Posterior vena cava (tissue), 2 donors: ENCODE results near the gene C22orf23. TPM values are rescaled to one million over a fixed set of nuclear protein-coding genes. Genes with fewer than 3 reads are reported as not detected.

Experiments used
- DNase-seq: peaks from one replicate; pipeline ENCODE4 v3.0.0-alpha.2; 2020; ENCODE audit warnings: low spot score
- intact Hi-C, 2 donors: fragments of 100-400 bp; cut with DNase I; formaldehyde crosslinking; loops; one replicate each; pipeline versions ENCODE4 v1.14.1 to v1.14.2; 2022 to 2023
- total RNA-seq, 2 donors: library from RNA; stranded (reverse); fragmentation: NEBNext Ultra II Directional; extraction: Animal tissue kit (Norgen Biotek cat#: 25700); gene quantifications; one replicate each; pipeline ENCODE4 v1.2.1, GENCODE V29; 2021
- donor health status: DM: yes; HTN: yes; CAD: no.
- donor health status: DM: yes; HTN: yes; CAD: no.

C22orf23 gene
- total RNA-seq, 2 donors from 2014 or later = 0.32 to 0.33 TPM

GRCh38 chr22:37931893-37932389, 21.5 kb downstream of the C22orf23 start:
- intact Hi-C loops = loop anchor here (10.0 kb wide), 2 partner anchors 47 to 117 kb away; no protein-coding TSS in a partner anchor
- no peak for DNase-seq

- DNase-seq = no peak
- intact Hi-C loops = loop anchor here (10.0 kb wide), 2 partner anchors 46 to 116 kb away; no protein-coding TSS in a partner anchor
Observed at GRCh38 chr22:37930952-37931440, 22.4 kb downstream of the C22orf23 start.

DNA sequence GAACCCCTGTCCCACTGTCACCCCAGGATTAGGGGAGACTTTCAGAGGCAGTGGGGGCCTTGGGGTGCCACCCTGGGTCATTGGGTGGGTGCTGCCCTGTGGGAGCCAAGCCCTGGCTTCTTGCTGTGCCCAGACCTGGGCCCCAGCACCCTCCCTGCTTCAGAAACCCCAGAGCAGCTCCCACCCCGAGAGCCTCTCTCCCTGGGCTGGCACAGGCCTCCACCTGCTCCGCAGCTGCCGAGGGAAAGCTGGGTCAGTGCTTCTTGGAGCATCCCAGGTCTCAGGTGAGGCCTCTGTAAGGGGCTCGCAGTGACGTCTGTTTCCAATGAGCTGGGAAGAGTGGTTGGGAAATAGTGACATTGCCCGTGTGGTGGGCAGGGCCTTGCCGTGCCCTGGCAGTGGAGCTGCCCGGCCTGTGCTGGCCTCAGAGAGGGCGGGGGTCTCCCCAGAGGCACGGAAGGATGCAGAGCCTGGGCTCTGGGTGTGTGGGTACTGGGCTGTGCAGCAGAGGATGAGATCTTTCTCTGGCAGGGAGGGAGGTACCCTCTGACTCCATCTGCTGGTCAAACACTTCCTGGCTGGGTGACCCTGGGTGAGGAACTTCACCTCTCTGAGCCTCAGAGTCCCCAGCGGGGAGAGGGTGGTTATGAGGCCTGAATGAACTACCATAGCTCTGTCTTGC, 23.0 kb downstream of the C22orf23 start:
- no peak for DNase-seq

GRCh38 chr22:37929390-37929789, 24.0 kb downstream of the C22orf23 start:
- DNase-seq = no peak
- intact Hi-C loops = no loop called here

More for the DNA sequence above, 23.0 kb downstream of the C22orf23 start:
- intact Hi-C loops = loop anchor here (10.0 kb wide), 2 partner anchors 46 to 116 kb away; no protein-coding TSS in a partner anchor

GRCh38 chr22:37927637-37927936, 25.8 kb downstream of the C22orf23 start:
- DNase-seq = no peak
- intact Hi-C loops = no loop called here

DNA sequence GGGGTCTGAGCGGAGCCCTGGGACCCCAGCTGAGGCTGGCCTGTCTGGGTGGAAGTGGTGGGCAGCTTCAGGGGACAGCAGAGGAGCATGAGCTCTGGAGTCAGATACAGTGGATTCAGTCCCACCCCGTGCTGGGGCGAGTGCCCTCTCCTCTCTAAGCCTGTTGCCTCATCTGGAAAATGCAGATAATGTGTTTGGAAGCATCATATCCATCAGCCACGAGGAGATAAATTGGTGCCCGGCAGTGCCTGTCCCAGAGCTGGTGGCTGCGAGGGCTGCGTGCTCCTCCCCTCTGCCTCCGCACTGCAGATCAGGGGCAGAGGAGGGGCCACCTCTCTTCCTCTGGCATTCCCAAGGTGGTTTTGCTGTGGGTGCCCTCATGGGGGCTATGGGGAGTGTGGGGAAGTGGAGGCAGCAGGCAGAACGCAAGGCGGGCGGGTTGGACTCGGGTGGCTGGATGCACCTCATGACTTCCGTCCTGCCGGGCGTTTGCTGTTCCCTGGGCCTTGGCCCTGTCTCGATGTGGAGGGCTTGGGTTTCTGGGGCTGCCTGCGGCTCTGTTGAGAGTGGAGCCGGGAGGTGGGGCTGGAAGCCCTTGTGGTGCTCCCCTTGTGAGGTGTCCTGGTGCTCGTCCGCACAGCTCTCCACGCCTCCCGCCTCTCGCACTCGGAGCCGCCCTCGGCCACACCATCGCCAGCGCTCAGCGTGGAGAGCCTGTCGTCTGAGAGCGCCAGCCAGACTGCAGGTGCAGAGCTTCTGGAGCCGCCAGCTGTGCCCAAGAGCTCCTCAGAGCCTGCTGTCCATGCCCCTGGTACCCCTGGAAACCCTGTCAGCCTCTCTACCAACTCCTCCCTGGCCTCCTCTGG, 26.4 kb downstream of the C22orf23 start:
- intact Hi-C loops = no loop called here

DNA sequence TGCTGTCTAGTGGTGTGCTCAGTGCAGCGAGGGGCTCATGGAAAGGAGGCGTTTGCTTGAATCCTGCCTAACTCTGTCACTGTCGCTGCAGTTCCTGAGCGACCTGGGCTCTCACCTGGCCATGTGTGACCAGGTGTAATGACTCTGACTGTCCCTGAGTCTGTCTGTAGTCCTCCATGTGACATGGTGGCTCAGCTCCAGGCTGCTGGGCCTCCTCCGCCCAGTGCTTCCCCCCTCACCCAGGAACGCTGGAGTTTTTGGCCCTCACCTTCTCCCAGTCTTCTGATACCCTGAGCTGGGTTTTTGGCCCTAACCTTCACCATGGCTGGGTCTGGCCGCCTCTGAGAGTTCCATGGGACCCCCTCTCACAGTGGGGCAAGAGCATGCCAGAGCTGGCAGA, 27.0 kb downstream of the C22orf23 start:
- DNase-seq = no peak
- intact Hi-C loops = no loop called here

More for the DNA sequence above, 26.4 kb downstream of the C22orf23 start:
- DNase-seq = no peak

GRCh38 chr22:37925767-37926166, 27.6 kb downstream of the C22orf23 start:
- no peak for DNase-seq
- intact Hi-C loops = no loop called here

DNA sequence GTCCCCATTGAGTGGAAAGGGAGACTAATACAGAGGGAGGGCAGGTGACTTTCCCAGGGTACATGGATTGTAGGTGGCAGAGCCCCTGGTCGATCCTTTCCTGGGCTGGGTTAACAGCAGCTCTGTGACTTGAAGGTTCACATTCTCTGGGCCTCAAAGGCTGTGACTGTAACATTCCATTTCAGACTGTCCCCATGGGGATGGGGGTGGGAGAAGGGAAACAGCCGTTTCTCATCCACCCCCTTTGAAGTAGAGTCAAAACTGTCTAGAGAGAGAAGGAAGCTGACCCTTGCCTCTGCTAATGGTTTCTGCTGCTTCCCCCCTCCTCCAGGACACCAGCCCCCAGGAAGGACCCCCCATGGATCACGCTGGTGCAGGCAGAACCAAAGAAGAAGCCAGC, 28.1 kb downstream of the C22orf23 start:
- DNase-seq = no peak
- intact Hi-C loops = no loop called here

DNA sequence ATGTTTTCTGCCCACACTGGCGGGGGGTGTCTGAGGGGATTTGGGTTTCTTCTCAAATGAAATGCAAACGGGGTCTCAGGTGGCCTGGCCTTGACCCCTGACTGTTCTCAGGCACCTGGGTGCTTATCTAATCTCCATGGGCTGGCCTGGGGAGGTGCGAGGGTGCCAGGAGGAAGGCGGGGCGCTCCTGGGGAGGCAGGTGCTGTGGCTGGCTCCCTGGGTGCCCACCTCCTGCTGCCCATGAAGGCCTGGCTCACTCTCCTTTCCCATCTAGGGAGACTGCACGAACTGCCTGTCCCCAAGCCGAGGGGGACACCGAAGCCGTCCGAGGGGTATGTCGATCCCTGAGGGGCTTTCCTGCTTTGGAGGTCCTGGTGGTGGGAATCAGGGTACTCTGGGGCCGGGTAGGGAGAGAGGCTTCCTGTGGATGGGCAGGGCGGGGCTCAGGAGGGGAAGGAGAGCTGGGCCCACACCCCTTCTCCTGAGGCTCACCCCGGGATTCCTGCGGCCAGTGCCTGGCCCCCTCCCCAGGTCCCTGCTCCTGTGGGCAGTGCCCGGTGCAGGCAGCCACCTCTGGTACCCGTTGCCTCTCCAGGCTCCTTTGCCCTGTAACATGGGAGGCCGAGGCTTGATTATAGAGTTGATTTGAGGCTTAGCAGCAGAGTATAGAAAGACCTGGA, 28.9 kb downstream of the C22orf23 start:
- no peak for DNase-seq
- intact Hi-C loops = no loop called here

DNA sequence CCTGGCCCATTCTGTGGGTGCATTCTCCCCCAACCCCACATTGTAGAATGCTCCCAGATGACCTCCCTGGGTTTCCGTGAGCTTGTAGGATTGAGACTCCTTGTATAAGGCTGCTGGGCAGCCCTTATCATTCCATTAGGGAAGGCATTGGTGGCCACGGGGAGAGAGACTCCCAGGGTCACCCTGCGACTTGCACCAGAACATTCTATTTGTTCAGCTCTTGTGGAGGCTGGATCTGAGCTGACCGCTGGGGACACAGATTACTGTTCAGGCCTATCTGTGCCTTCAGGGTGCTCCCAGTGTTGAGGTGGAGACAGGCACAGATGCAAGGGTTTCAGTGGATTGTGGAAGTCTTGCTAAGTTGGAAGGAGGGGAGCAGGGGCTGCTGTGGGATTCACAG, 29.5 kb downstream of the C22orf23 start:
- DNase-seq = no peak
- intact Hi-C loops = no loop called here

- intact Hi-C loops = no loop called here
- no peak for DNase-seq
Observed at GRCh38 chr22:37922191-37922590, 31.2 kb downstream of the C22orf23 start.

DNA sequence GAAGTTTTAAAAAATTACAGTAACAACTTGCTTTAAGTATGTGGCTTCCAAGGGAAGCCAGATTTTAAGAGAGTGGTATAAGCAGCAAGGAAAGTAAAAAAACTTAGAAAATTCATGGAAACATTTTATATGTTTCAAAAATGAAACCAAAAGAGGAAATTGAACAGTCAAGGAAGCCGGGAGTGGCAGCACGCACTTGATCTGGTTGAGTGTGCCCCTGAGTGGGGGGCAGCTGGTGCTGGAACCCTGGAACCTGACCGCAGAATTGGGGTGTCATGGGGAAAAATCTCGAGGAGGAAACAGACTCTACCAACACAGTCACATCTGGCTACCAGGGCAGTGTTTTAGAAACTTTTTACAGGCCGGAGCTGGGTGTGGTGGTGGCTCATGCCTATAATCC, 33.3 kb downstream of the C22orf23 start:
- no peak for DNase-seq
- intact Hi-C loops = no loop called here

DNA sequence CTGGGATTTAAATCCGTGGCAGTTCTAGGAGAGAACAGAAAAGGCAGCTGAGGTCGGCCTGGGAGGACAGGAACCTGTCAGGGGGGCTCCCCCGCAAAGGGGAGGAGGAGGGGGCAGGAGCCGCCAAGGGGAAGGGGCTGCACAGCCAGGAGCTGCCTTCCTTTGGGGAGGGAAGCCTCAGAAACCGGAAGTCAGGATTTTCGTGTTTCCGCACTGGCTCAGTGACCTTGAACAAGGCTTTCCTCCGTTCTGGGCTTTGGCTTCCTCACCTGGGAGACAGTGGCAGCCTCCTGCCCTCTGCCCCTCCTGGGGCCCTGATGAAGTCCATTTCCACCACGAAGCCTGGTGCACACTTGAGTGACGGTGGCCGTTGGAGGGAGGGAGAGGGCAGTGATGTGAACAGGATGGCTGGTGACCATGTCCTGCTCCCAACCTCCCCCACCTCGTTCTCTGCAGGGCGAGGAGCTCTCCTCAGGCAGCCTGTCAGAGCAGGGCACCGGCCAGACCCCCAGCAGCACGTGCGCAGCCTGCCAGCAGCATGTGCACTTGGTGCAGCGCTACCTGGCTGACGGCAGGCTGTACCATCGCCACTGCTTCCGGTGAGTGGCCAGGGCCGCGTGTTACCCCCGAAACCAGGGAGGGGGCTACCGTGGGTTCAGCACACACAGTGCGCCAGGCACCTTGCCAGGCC, 34.7 kb downstream of the C22orf23 start:
- intact Hi-C loops = no loop called here
- no peak for DNase-seq

- no peak for DNase-seq
- intact Hi-C loops = no loop called here
Observed at GRCh38 chr22:37917874-37918548, 35.4 kb downstream of the C22orf23 start.

- intact Hi-C loops = no loop called here
- DNase-seq = no peak
Observed at GRCh38 chr22:37916311-37916710, 37.1 kb downstream of the C22orf23 start.

DNA sequence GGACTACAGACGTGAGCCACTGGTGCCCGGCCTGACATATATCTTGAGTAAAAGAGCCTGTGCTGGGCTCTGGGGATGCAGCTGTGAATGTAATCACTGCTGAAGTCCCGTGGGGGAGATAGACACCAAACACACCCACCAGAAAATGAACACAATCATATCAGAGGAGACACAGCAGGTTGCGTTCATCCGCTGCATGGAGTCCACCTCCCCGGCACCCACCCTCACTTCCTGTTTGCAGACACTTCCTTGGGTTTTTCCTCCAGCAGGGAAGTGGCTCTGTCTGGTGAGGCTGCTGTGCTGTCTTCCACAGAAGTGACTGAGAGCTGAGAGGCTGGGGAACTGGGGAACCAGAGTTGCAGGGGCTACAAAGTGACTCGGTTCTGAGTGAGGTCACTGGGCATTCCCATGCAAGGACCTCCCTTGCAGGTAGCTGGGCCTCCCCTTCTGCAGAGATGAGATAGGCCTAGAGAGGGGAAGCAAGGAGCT, 40.1 kb downstream of the C22orf23 start:
- intact Hi-C loops = no loop called here
- DNase-seq = no peak

GRCh38 chr22:37912171-37912570, 41.2 kb downstream of the C22orf23 start:
- intact Hi-C loops = no loop called here
- DNase-seq = no peak

DNA sequence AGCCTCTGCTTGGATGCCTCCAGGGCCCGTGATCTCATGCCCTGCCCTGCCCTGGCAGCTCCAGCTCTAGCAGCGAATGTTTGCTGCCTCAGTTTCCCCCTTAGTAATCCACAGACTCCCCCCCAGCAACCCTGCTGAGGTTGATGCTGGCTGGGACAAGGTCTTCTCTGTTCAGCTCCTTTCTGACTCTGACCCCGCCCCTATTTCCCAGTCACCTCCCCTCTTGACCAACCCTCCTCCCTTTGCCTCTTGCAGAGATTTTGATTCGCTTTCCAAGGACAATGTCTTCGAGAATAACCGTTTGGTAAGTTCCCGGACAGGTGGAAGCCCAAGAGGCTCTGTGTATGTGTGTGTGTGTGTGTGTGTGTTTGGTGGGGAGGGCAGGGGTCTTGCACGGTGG, 41.7 kb downstream of the C22orf23 start:
- no peak for DNase-seq
- intact Hi-C loops = no loop called here
